H1 (cell line): Measurements from ENCODE around the gene DENND2A. TPM values are rescaled to one million over a fixed set of nuclear protein-coding genes. Genes with fewer than 3 reads are reported as not detected.

Experiments
- CTCF ChIA-PET: fragments of 300-600 bp; sonication (Branson Sonifier 250); formaldehyde crosslinking; loops from one replicate; lab custom pipeline; 2021; ENCODE audit not compliant: partially characterized antibody; lab: Charles Lee
- POLR2A ChIA-PET: fragments of 300-600 bp; sonication (Branson Sonifier 250); formaldehyde crosslinking; loops from one replicate; lab custom pipeline; 2021; ENCODE audit warnings: inconsistent platforms; ENCODE audit not compliant: partially characterized antibody; lab: Charles Lee
- DNase-seq, 2 experiments: peaks; one replicate each; pipeline versions ENCODE4 v3.0.0 to v3.0.0-alpha.2; 2010 to 2022; ENCODE audit warnings: low spot score in 2 of 2, low read depth in 1 of 2, mixed read lengths in 1 of 2
- FAIRE-seq: peaks from 2 replicates; lab custom pipeline; 2011; peaks lifted over from hg19 to GRCh38; lab: Jason Lieb, UNC
- H2AFZ ChIP-seq: 2 replicates; pipeline ENCODE4 v1.8.1; 2012; ENCODE audit warnings: low read length, inconsistent platforms
- H2AK5ac ChIP-seq: 2 replicates; pipeline ENCODE4 v1.6.1; 2013; ENCODE audit warnings: low read depth, low read length
- H2BK120ac ChIP-seq: replicated peaks from 2 replicates; pipeline ENCODE3; 2013; ENCODE audit warnings: low read depth, low read length, inconsistent platforms
- H2BK12ac ChIP-seq: 2 replicates; pipeline ENCODE4 v1.6.1; 2013; ENCODE audit warnings: low read depth, low read length
- H2BK15ac ChIP-seq: 2 replicates; pipeline ENCODE4 v1.6.1; 2013; ENCODE audit warnings: low read length
- H2BK20ac ChIP-seq: 2 replicates; pipeline ENCODE4 v1.6.1; 2013; ENCODE audit warnings: low read length
- H2BK5ac ChIP-seq: 2 replicates; pipeline ENCODE4 v1.6.1; 2013; ENCODE audit warnings: low read depth, low read length
- H3K14ac ChIP-seq: 2 replicates; pipeline ENCODE4 v1.6.1; 2013; ENCODE audit warnings: inconsistent platforms; ENCODE audit not compliant: insufficient read length
- H3K18ac ChIP-seq: 2 replicates; pipeline ENCODE4 v1.6.1; 2013; ENCODE audit warnings: low read length; ENCODE audit errors: extremely low read depth
- H3K23ac ChIP-seq: 2 replicates; pipeline ENCODE4 v1.6.1; 2013; ENCODE audit warnings: inconsistent platforms; ENCODE audit not compliant: insufficient read length
- H3K23me2 ChIP-seq: 2 replicates; pipeline ENCODE4 v1.6.1; 2013; ENCODE audit warnings: low read depth, low read length
- H3K27ac ChIP-seq: 2 replicates; pipeline ENCODE4 v1.6.1; 2011; ENCODE audit warnings: low read depth, low read length, inconsistent platforms
- H3K27me3 ChIP-seq, 4 experiments: replicated peaks in 1 of 4; 1 replicate in 1 of 4; 2 replicates in 3 of 4; pipeline versions ENCODE4 v1.6.1 to v1.8.1; 2011 to 2013; ENCODE audit warnings: low read length in 3 of 4, mild to moderate bottlenecking in 3 of 4, inconsistent platforms in 2 of 4, mixed read lengths in 2 of 4, moderate library complexity in 1 of 4; ENCODE audit not compliant: control insufficient read depth in 3 of 4, insufficient read depth in 3 of 4; ENCODE audit errors: extremely low read depth in 1 of 4
- H3K36me3 ChIP-seq, 4 experiments: 2 replicates each; pipeline versions ENCODE4 v1.6.1 to v1.8.1; 2011 to 2013; ENCODE audit warnings: mild to moderate bottlenecking in 4 of 4, low read length in 3 of 4, moderate library complexity in 2 of 4, control low read depth in 1 of 4, inconsistent platforms in 1 of 4; ENCODE audit not compliant: insufficient read depth in 4 of 4, control insufficient read depth in 2 of 4
- H3K4ac ChIP-seq: replicated peaks from 2 replicates; pipeline ENCODE3; 2013; ENCODE audit warnings: low read length, low read depth, mixed read lengths, inconsistent platforms; ENCODE audit not compliant: insufficient read length
- H3K4me1 ChIP-seq, 4 experiments: replicated peaks in 1 of 4; 1 replicate in 1 of 4; 2 replicates in 3 of 4; pipeline versions ENCODE4 v1.6.1 to v1.8.1; 2011 to 2013; ENCODE audit warnings: low read length in 3 of 4, inconsistent platforms in 2 of 4, mixed read lengths in 1 of 4; ENCODE audit not compliant: insufficient read depth in 4 of 4, control insufficient read depth in 3 of 4
- H3K4me2 ChIP-seq, 2 experiments: 2 replicates each; pipeline versions ENCODE4 v1.6.1 to v1.8.1; 2011 to 2013; ENCODE audit warnings: low read depth in 2 of 2, low read length in 2 of 2, control low read depth in 1 of 2, inconsistent platforms in 1 of 2, mild to moderate bottlenecking in 1 of 2; ENCODE audit not compliant: insufficient read depth in 1 of 2
- H3K4me3 ChIP-seq, 4 experiments: fragments of 200-600, 300-600 bp in 1 of 4; sonication (generic), shearing (Covaris generic), sonication (Bioruptor Twin) in 1 of 4; 2 replicates each; pipeline versions ENCODE4 v1.5.1 to v1.8.1; 2011 to 2016; ENCODE audit warnings: low read length in 4 of 4, low read depth in 3 of 4, control low read depth in 2 of 4, inconsistent platforms in 2 of 4, mild to moderate bottlenecking in 2 of 4, mixed read lengths in 1 of 4, moderate library complexity in 1 of 4; ENCODE audit not compliant: insufficient read depth in 2 of 4; ENCODE audit errors: extremely low read depth in 1 of 4
- H3K56ac ChIP-seq: replicated peaks from 2 replicates; pipeline ENCODE3; 2013; ENCODE audit warnings: low read depth, mild to moderate bottlenecking, mixed read lengths, low read length, inconsistent platforms; ENCODE audit not compliant: insufficient read length
- H3K79me1 ChIP-seq: 2 replicates; pipeline ENCODE4 v1.6.1; 2013; ENCODE audit warnings: low read depth, low read length, control low read depth
- H3K79me2 ChIP-seq, 2 experiments: 2 replicates each; pipeline versions ENCODE4 v1.6.1 to v1.8.1; 2012 to 2013; ENCODE audit warnings: low read length in 2 of 2, mild to moderate bottlenecking in 2 of 2, inconsistent platforms in 1 of 2; ENCODE audit not compliant: insufficient read depth in 2 of 2, control insufficient read depth in 1 of 2
- H3K9ac ChIP-seq, 4 experiments: replicated peaks in 1 of 4; 1 replicate in 1 of 4; 2 replicates in 3 of 4; pipeline versions ENCODE4 v1.6.1 to v1.8.1; 2011 to 2013; ENCODE audit warnings: low read depth in 3 of 4, low read length in 3 of 4, control low read depth in 2 of 4, mild to moderate bottlenecking in 2 of 4, moderate library complexity in 2 of 4, inconsistent platforms in 1 of 4; ENCODE audit errors: extremely low read depth in 1 of 4
- H3K9me3 ChIP-seq, 2 experiments: 2 replicates each; pipeline versions ENCODE4 v1.6.1 to v1.8.1; 2012 to 2013; ENCODE audit warnings: mild to moderate bottlenecking in 2 of 2, moderate library complexity in 2 of 2, control low read depth in 1 of 2, inconsistent platforms in 1 of 2, low read depth in 1 of 2, low read length in 1 of 2, mixed read lengths in 1 of 2; ENCODE audit not compliant: insufficient read depth in 2 of 2
- H4K20me1 ChIP-seq, 2 experiments: replicated peaks in 1 of 2; 2 replicates each; pipeline versions ENCODE3 to v1.8.1; 2011 to 2013; ENCODE audit warnings: inconsistent platforms in 2 of 2, low read length in 2 of 2, mild to moderate bottlenecking in 1 of 2; ENCODE audit not compliant: insufficient read depth in 2 of 2, control insufficient read depth in 1 of 2
- H4K5ac ChIP-seq: 2 replicates; pipeline ENCODE4 v1.6.1; 2013; ENCODE audit warnings: low read length, low read depth, mixed read lengths, inconsistent platforms; ENCODE audit not compliant: insufficient read length
- H4K8ac ChIP-seq: 2 replicates; pipeline ENCODE4 v1.8.0; 2013; ENCODE audit warnings: mild to moderate bottlenecking, moderate library complexity, low read length, inconsistent platforms; ENCODE audit not compliant: insufficient read depth; ENCODE audit errors: extremely low read depth
- H4K91ac ChIP-seq: replicated peaks from 2 replicates; pipeline ENCODE3; 2013; ENCODE audit warnings: low read length, mixed read lengths, inconsistent platforms; ENCODE audit not compliant: insufficient read length
- CBX5 ChIP-seq: fragments of 300-800, 300-1000 bp; sonication (generic); IDR thresholded peaks from 2 replicates; pipeline ENCODE4 v1.7.1; 2016; ENCODE audit warnings: antibody characterized with exemption, low read length, low read depth
- CHD2 ChIP-seq: IDR thresholded peaks from 2 replicates; pipeline ENCODE4 v1.6.1; 2012; ENCODE audit warnings: low read length, improper control_type of control experiment
- RAD21 ChIP-seq, 2 experiments: IDR thresholded peaks in 1 of 2; conservative IDR thresholded peaks in 1 of 2; 2 replicates each; pipeline ENCODE4 v1.6.1; 2011; ENCODE audit warnings: low read depth in 2 of 2, low read length in 2 of 2, improper control_type of control experiment in 1 of 2, inconsistent platforms in 1 of 2, mild to moderate bottlenecking in 1 of 2, moderate library complexity in 1 of 2
- RNF2 ChIP-seq: fragments of 200-900, 300-1000 bp; sonication (generic); IDR thresholded peaks from 2 replicates; pipeline ENCODE4 v1.7.1; 2016; ENCODE audit warnings: borderline replicate concordance, low read depth, mild to moderate bottlenecking, antibody characterized with exemption, low read length; ENCODE audit not compliant: poor library complexity, severe bottlenecking; ENCODE audit errors: missing control alignments
- WGBS, 2 experiments: shearing (Covaris generic) in 1 of 2; methylation state at CpG; one replicate each; pipeline versions ENCODE4 v1.1.6 to v1.1.7; 2013 to 2015; ENCODE audit warnings: low lambda C conversion rate in 2 of 2, mixed read lengths in 2 of 2, inconsistent platforms in 1 of 2, low coverage in 1 of 2, missing lambda C conversion rate in 1 of 2; ENCODE audit not compliant: insufficient replicate concordance in 2 of 2, insufficient coverage in 1 of 2, insufficient read length in 1 of 2; ENCODE audit errors: extremely low coverage in 1 of 2, missing lambda C conversion rate in 1 of 2; 5-methylcytosine and 5-hydroxymethylcytosine counted together
- polyA plus RNA-seq, 7 experiments: library from polyadenylated mRNA; depleted of rRNA in 3 of 7; stranded (reverse) in 5 of 7; unstranded in 2 of 7; fragments of >200 nt in 5 of 7; fragments of 200-250 nt in 2 of 7; gene quantifications; 1 replicate in 5 of 7; 2 replicates in 1 of 7; 4 replicates in 1 of 7; pipeline versions ENCODE4 v1.2.1 to v1.2.3, GENCODE V29; 2011 to 2013; ENCODE audit warnings: missing spikeins in 2 of 7, mixed read lengths in 2 of 7
- total RNA-seq: library from RNA; stranded (reverse); fragmentation: NEBNext Ultra II Directional; extraction: Animal tissue kit (Norgen Biotek cat#: 25700); gene quantifications from 2 replicates; pipeline ENCODE4 v1.2.1, GENCODE V29; 2021

DENND2A gene
- total and polyA plus RNA-seq, 2 of the 8 experiments (the other 6 are each of a cell fraction or from before 2014, with no cell fraction given) = 5.0 to 13.0 TPM

DNA sequence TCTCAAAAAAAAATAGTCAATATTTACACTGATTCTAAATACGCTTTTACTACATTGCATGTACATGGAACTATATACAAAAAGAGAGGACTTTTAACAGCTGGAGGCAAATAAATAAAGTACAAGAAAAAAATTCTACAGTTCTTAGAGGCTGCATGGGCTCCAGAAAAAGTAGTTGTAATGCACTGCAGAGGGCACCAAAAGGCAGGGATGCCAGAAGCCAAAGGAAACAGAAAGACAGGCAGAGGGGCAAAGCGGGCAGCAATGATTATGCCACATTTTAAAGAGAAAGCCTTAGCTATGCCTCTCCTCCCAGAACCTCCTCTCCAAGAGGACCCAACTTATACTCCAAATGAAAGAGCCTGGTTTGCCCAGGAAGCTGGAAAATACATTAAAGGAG lies 20.5 kb upstream of the DENND2A start:
- no peak overlapping the region for H3K4ac ChIP-seq
- TF ChIP-seq CHD2 (no peak), RAD21 (IDR thresholded peaks at IDR 0.05 in 1 of 2, conservative IDR thresholded peaks at IDR 0.05 in 1 of 2; ENCODE audit: low read depth in 2 of 2, low read length in 2 of 2) (peak; percentile 29 to 56), CBX5 (no peak), RNF2 (no peak)
- no peak overlapping the region for H2AFZ ChIP-seq
- H2BK15ac ChIP-seq = no peak overlapping the region
- POLR2A ChIA-PET = interaction anchor here (0.7 kb wide), 1 partner anchor 26 kb away, joined by 3 read pairs; no protein-coding TSS in a partner anchor
- H3K14ac ChIP-seq = no peak overlapping the region
- no peaks in the 10 kb centered on the region for H3K27me3 ChIP-seq
- H3K9ac ChIP-seq = no peak overlapping the region
- no peak overlapping the region for H3K4me3 ChIP-seq
- no peak overlapping the region for H3K18ac ChIP-seq
- 95% methylated on average over 2 of the region's 2 CpGs; no CpG with 5 or more reads in 1 of the 2 experiments for WGBS, 2 experiments
- no peak for DNase-seq
- H3K4me1 ChIP-seq = peaks cover 0 to 3% (median 1%) of the 10 kb centered on the region in 4 experiments; a peak in 2 of 7 replicates
- no peak overlapping the region for H3K23ac ChIP-seq
- H4K20me1 ChIP-seq = no peaks in the 10 kb centered on the region
- H3K23me2 ChIP-seq = no peaks in the 10 kb centered on the region
- no peak overlapping the region for H2AK5ac ChIP-seq
- no peak overlapping the region for H2BK12ac ChIP-seq
- H3K27ac ChIP-seq = no peak overlapping the region
- H3K4me2 ChIP-seq = no peak overlapping the region
- no peak overlapping the region for H4K91ac ChIP-seq
- no peak overlapping the region for H4K5ac ChIP-seq
- H2BK120ac ChIP-seq = no peak overlapping the region
- no peak overlapping the region for H3K56ac ChIP-seq
- H4K8ac ChIP-seq = no peak overlapping the region
- no peak overlapping the region for H2BK5ac ChIP-seq
- H3K79me1 ChIP-seq = no peaks in the 10 kb centered on the region
- no peak for FAIRE-seq
- H2BK20ac ChIP-seq = no peak overlapping the region
- H3K36me3 ChIP-seq = no peaks in the 10 kb centered on the region
- CTCF ChIA-PET = interaction anchor here (0.7 to 5.1 kb wide), 16 partner anchors 8 to 485 kb away, joined by 3 to 35 read pairs (median 4); no protein-coding TSS in a partner anchor
- H3K79me2 ChIP-seq = no peaks in the 10 kb centered on the region
- H3K9me3 ChIP-seq = no peaks in the 10 kb centered on the region
